SU-DHL-6 (cell line): Measurements from ENCODE around the gene CERS6.

Source experiments
- H2AFZ ChIP-seq: fragments of 200-600 bp; sonication (generic); 2 replicates; pipeline ENCODE4 v1.6.1; 2014; ENCODE audit warnings: low read depth, mild to moderate bottlenecking, moderate library complexity, mixed read lengths, antibody characterized with exemption, low read length; ENCODE audit not compliant: severe bottlenecking
- H3F3A ChIP-seq: fragments of 200-600 bp; shearing (Covaris generic); 2 replicates; pipeline ENCODE4 v1.6.0; 2016; ENCODE audit warnings: antibody characterized with exemption, mild to moderate bottlenecking; ENCODE audit not compliant: insufficient read depth
- H3K27ac ChIP-seq: fragments of 200-600 bp; sonication (generic); 2 replicates; pipeline ENCODE4 v1.5.1; 2016; ENCODE audit warnings: low read depth, mild to moderate bottlenecking, low read length, moderate library complexity, mixed read lengths
- H3K27me3 ChIP-seq: fragments of 200-600 bp; sonication (generic), shearing (Covaris generic); 2 replicates; pipeline ENCODE4 v1.6.0; 2014; ENCODE audit warnings: mild to moderate bottlenecking, low read length
- H3K36me3 ChIP-seq: fragments of 200-600 bp; sonication (generic); 2 replicates; pipeline ENCODE4 v1.6.1; 2014; ENCODE audit warnings: mild to moderate bottlenecking, low read length, mixed read lengths
- H3K4me2 ChIP-seq: fragments of 300-600, 200-600 bp; shearing (Covaris generic), sonication (generic); 2 replicates; pipeline ENCODE4 v1.6.0; 2014; ENCODE audit warnings: low read length, low read depth, mild to moderate bottlenecking; ENCODE audit not compliant: poor library complexity, severe bottlenecking
- H3K4me3 ChIP-seq: fragments of 200-600 bp; sonication (generic); 2 replicates; pipeline ENCODE4 v1.5.1; 2014; ENCODE audit warnings: antibody characterized with exemption, low read length, mild to moderate bottlenecking, mixed read lengths; ENCODE audit not compliant: insufficient read depth, poor library complexity, severe bottlenecking
- H3K79me2 ChIP-seq: fragments of 200-600 bp; sonication (generic); 2 replicates; pipeline ENCODE4 v1.6.1; 2014; ENCODE audit warnings: mild to moderate bottlenecking, low read length, moderate library complexity; ENCODE audit not compliant: insufficient read depth
- H3K9ac ChIP-seq: fragments of 200-600 bp; sonication (generic); 2 replicates; pipeline ENCODE4 v1.7.0; 2014; ENCODE audit warnings: mild to moderate bottlenecking, low read length
- H3K9me2 ChIP-seq: fragments of 200-600 bp; sonication (generic); replicated peaks from 2 replicates; pipeline ENCODE4 v1.6.1; 2014; ENCODE audit warnings: low read length; ENCODE audit not compliant: insufficient read depth
- H3K9me3 ChIP-seq: fragments of 200-600 bp; sonication (generic); 2 replicates; pipeline ENCODE4 v1.6.1; 2014; ENCODE audit warnings: low read length, mixed read lengths; ENCODE audit not compliant: insufficient read depth
- H4K20me1 ChIP-seq: fragments of 200-600 bp; sonication (generic); 2 replicates; pipeline ENCODE4 v1.6.1; 2014; ENCODE audit warnings: low read depth, mild to moderate bottlenecking, antibody characterized with exemption, low read length, moderate library complexity, mixed read lengths
- CTCF ChIP-seq: fragments of 200-600 bp; sonication (generic); IDR thresholded peaks from one replicate; pipeline ENCODE4 v1.5.1; 2017; ENCODE audit warnings: antibody characterized with exemption, mild to moderate bottlenecking, low read length, moderate library complexity; ENCODE audit not compliant: insufficient read depth, poor library complexity, severe bottlenecking
- EZH2phosphoT487 ChIP-seq: fragments of 200-600 bp; sonication (generic), shearing (Covaris generic); conservative IDR thresholded peaks from 2 replicates; pipeline ENCODE4 v1.6.1; 2018; ENCODE audit warnings: mild to moderate bottlenecking, antibody characterized with exemption, low read length, moderate library complexity, mixed read lengths

CERS6 gene

GRCh38 chr2:168794968-168795367, 338.9 kb downstream of the CERS6 start:
- TF ChIP-seq CTCF (no peak), EZH2phosphoT487 (no peak)

GRCh38 chr2:168796090-168796577, 340.1 kb downstream of the CERS6 start:
- Histone ChIP-seq H3K9me3 (no peaks in the 10 kb centered on the region), H3K27me3 (no peaks in the 10 kb centered on the region), H2AFZ (no peak overlapping the region), H3K36me3 (no peaks in the 10 kb centered on the region), H3K4me3 (no peak overlapping the region), H3K79me2 (no peaks in the 10 kb centered on the region), H3K4me2 (no peak overlapping the region), H3K9ac (no peak overlapping the region), H4K20me1 (no peaks in the 10 kb centered on the region), H3F3A (no peaks in the 10 kb centered on the region), H3K9me2 (no peaks in the 10 kb centered on the region), H3K27ac (no peak overlapping the region)
- no peak for TF ChIP-seq CTCF
- TF ChIP-seq EZH2phosphoT487, result no peak

More at GRCh38 chr2:168794968-168795367, 338.9 kb downstream of the CERS6 start:
- no peak overlapping the region for H3K4me2 ChIP-seq
- no peaks in the 10 kb centered on the region for H3K79me2 ChIP-seq
- H3F3A ChIP-seq, result no peaks in the 10 kb centered on the region
- H2AFZ ChIP-seq, result no peak overlapping the region
- no peak overlapping the region for H3K27ac ChIP-seq
- H3K27me3 ChIP-seq, result no peaks in the 10 kb centered on the region
- H3K9me3 ChIP-seq, result no peaks in the 10 kb centered on the region
- no peak overlapping the region for H3K4me3 ChIP-seq
- H3K9me2 ChIP-seq, result no peaks in the 10 kb centered on the region
- H3K9ac ChIP-seq, result no peak overlapping the region
- no peaks in the 10 kb centered on the region for H4K20me1 ChIP-seq
- no peaks in the 10 kb centered on the region for H3K36me3 ChIP-seq

GRCh38 chr2:168796583-168797285, 340.7 kb downstream of the CERS6 start:
- Histone ChIP-seq H2AFZ (no peak overlapping the region), H3K27me3 (no peaks in the 10 kb centered on the region), H3K9me2 (no peaks in the 10 kb centered on the region), H3K27ac (no peak overlapping the region), H3K9me3 (no peaks in the 10 kb centered on the region), H4K20me1 (no peaks in the 10 kb centered on the region), H3F3A (no peaks in the 10 kb centered on the region), H3K9ac (no peak overlapping the region), H3K4me2 (no peak overlapping the region), H3K4me3 (no peak overlapping the region), H3K36me3 (no peaks in the 10 kb centered on the region), H3K79me2 (no peaks in the 10 kb centered on the region)
- TF ChIP-seq CTCF, result no peak
- no peak for TF ChIP-seq EZH2phosphoT487
